HL-60 (cell line): Measurements from ENCODE around the gene MTMR6.
A peak's percentile ranks its signal among the peaks of the same experiment; 100 is the strongest.

Source experiments
- GABPA ChIP-seq: IDR thresholded peaks from 2 replicates; pipeline ENCODE4 v1.6.1; 2012; ENCODE audit warnings: low read depth
- POLR2AphosphoS5 ChIP-seq: IDR thresholded peaks from 2 replicates; pipeline ENCODE4 v1.6.1; 2012; ENCODE audit warnings: low read depth
- REST ChIP-seq: IDR thresholded peaks from 2 replicates; pipeline ENCODE4 v1.6.1; 2012; ENCODE audit warnings: low read depth; ENCODE audit not compliant: insufficient replicate concordance
- SPI1 ChIP-seq: IDR thresholded peaks from 2 replicates; pipeline ENCODE4 v1.6.1; 2012; ENCODE audit warnings: low read depth, mild to moderate bottlenecking, borderline replicate concordance
- TF ChIP-seq, protein P1 (sequence below): IDR thresholded peaks from one replicate; pipeline ENCODE4 v1.5.1; 2011; ENCODE audit warnings: low read length, control low read depth, inconsistent platforms; ENCODE audit not compliant: insufficient read depth

- TF ChIP-seq, protein P1, sequence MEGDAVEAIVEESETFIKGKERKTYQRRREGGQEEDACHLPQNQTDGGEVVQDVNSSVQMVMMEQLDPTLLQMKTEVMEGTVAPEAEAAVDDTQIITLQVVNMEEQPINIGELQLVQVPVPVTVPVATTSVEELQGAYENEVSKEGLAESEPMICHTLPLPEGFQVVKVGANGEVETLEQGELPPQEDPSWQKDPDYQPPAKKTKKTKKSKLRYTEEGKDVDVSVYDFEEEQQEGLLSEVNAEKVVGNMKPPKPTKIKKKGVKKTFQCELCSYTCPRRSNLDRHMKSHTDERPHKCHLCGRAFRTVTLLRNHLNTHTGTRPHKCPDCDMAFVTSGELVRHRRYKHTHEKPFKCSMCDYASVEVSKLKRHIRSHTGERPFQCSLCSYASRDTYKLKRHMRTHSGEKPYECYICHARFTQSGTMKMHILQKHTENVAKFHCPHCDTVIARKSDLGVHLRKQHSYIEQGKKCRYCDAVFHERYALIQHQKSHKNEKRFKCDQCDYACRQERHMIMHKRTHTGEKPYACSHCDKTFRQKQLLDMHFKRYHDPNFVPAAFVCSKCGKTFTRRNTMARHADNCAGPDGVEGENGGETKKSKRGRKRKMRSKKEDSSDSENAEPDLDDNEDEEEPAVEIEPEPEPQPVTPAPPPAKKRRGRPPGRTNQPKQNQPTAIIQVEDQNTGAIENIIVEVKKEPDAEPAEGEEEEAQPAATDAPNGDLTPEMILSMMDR, result peak; percentile 43
- TF ChIP-seq REST, result no peak
- TF ChIP-seq GABPA, result no peak
- TF ChIP-seq POLR2AphosphoS5, result no peak
- no peak for TF ChIP-seq SPI1
Measured at GRCh38 chr13:25249001-25249543, 38.2 kb downstream of the MTMR6 start.
